ENCODE measurements around the gene SMC3. TPM values are rescaled to one million over a fixed set of nuclear protein-coding genes. Genes with fewer than 3 reads are reported as not detected.
"Not testable (repeated sequence)": the region's sequence is repeated elsewhere in the genome, so short reads cannot be mapped to it uniquely, and the experiment has no call there.

Gene SMC3
- total RNA-seq, 2 experiments from 2014 or later, result 46.8 to 48.0 TPM

GRCh38 chr10:110529596-110530011 lies 37.9 kb upstream of the SMC3 start:
- Mint-ChIP-seq H3K27me3 (no peaks in the 10 kb centered on the region), H3K27ac (no peak overlapping the region), H3K4me1 (ENCODE audit: low read depth) (peaks cover 21% of the 10 kb centered on the region), H3K9me3 (no peaks in the 10 kb centered on the region), H3K4me3 (peak overlapping the region; percentile 4), H3K36me3 (ENCODE audit: low read depth) (no peaks in the 10 kb centered on the region)
- ChIA-PET POLR2A (no interaction called here), CTCF (no interaction called here)
- H3K27ac ChIP-seq (ENCODE audit: low read depth in 1 of 2, low read length in 2 of 2), result no peak overlapping the region
- TF ChIP-seq, protein P1, sequence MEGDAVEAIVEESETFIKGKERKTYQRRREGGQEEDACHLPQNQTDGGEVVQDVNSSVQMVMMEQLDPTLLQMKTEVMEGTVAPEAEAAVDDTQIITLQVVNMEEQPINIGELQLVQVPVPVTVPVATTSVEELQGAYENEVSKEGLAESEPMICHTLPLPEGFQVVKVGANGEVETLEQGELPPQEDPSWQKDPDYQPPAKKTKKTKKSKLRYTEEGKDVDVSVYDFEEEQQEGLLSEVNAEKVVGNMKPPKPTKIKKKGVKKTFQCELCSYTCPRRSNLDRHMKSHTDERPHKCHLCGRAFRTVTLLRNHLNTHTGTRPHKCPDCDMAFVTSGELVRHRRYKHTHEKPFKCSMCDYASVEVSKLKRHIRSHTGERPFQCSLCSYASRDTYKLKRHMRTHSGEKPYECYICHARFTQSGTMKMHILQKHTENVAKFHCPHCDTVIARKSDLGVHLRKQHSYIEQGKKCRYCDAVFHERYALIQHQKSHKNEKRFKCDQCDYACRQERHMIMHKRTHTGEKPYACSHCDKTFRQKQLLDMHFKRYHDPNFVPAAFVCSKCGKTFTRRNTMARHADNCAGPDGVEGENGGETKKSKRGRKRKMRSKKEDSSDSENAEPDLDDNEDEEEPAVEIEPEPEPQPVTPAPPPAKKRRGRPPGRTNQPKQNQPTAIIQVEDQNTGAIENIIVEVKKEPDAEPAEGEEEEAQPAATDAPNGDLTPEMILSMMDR (IDR thresholded peaks at IDR 0.05), result no peak
- intact Hi-C loops (cut with DNase I, micrococcal nuclease), result no loop called here
- no peaks in the 10 kb centered on the region for H3K27me3 ChIP-seq (ENCODE audit: control insufficient read depth in 1 of 2, insufficient read depth in 2 of 2, low read length in 2 of 2)
- no peaks in the 10 kb centered on the region for H3K36me3 ChIP-seq (ENCODE audit: insufficient read depth, low read length)
- no peaks in the 10 kb centered on the region for H3K9me3 ChIP-seq (ENCODE audit: control insufficient read depth in 1 of 2, insufficient read depth in 1 of 2, low read length in 2 of 2)
- peak; percentile 24 for ATAC-seq (ENCODE audit: poor library complexity)
- peaks cover 24% of the 10 kb centered on the region for H3K4me1 ChIP-seq (ENCODE audit: insufficient read depth, low read length)
- peak in 4 of 14 experiments; percentile 7 to 74 (median 56) for DNase-seq
- H3K4me3 ChIP-seq (ENCODE audit: low read length), result no peak overlapping the region

GRCh38 chr10:110530131-110530831 lies 37.2 kb upstream of the SMC3 start:
- no peak overlapping the region for H3K27ac Mint-ChIP-seq
- CTCF ChIA-PET, result no interaction called here
- H3K4me3 ChIP-seq (ENCODE audit: low read length), result peak overlapping the region; percentile 29
- POLR2A ChIA-PET, result no interaction called here
- TF ChIP-seq, protein P1 (IDR thresholded peaks at IDR 0.05), result no peak
- no peaks in the 10 kb centered on the region for H3K36me3 ChIP-seq (ENCODE audit: insufficient read depth, low read length)
- no peaks in the 10 kb centered on the region for H3K9me3 ChIP-seq (ENCODE audit: control insufficient read depth in 1 of 2, insufficient read depth in 1 of 2, low read length in 2 of 2)
- H3K9me3 Mint-ChIP-seq, result no peaks in the 10 kb centered on the region
- peaks cover 25% of the 10 kb centered on the region for H3K4me1 ChIP-seq (ENCODE audit: insufficient read depth, low read length)
- DNase-seq (peak in 4 of 14 experiments; percentile 10 to 36 (median 26)), ATAC-seq (ENCODE audit: poor library complexity) (peak; percentile 44)
- no peaks in the 10 kb centered on the region for H3K36me3 Mint-ChIP-seq (ENCODE audit: low read depth)
- intact Hi-C loops (cut with DNase I, micrococcal nuclease), result no loop called here
- H3K27ac ChIP-seq (ENCODE audit: low read depth in 1 of 2, low read length in 2 of 2), result no peak overlapping the region
- no peak overlapping the region for H3K4me3 Mint-ChIP-seq
- no peaks in the 10 kb centered on the region for H3K27me3 ChIP-seq (ENCODE audit: control insufficient read depth in 1 of 2, insufficient read depth in 2 of 2, low read length in 2 of 2)
- H3K27me3 Mint-ChIP-seq, result no peaks in the 10 kb centered on the region
- H3K4me1 Mint-ChIP-seq (ENCODE audit: low read depth), result peaks cover 23% of the 10 kb centered on the region

GRCh38 chr10:110531687-110532086 lies 35.8 kb upstream of the SMC3 start:
- no peak for DNase-seq
- ChIA-PET CTCF (no interaction called here), POLR2A (no interaction called here)
- H3K36me3 Mint-ChIP-seq (ENCODE audit: low read depth), result no peaks in the 10 kb centered on the region
- Histone ChIP-seq H3K27me3 (ENCODE audit: control insufficient read depth in 1 of 2, insufficient read depth in 2 of 2, low read length in 2 of 2) (no peaks in the 10 kb centered on the region), H3K36me3 (ENCODE audit: insufficient read depth, low read length) (no peaks in the 10 kb centered on the region), H3K4me1 (ENCODE audit: insufficient read depth, low read length) (peaks cover 39% of the 10 kb centered on the region), H3K27ac (ENCODE audit: low read depth in 1 of 2, low read length in 2 of 2) (no peak overlapping the region), H3K4me3 (ENCODE audit: low read length) (no peak overlapping the region), H3K9me3 (ENCODE audit: control insufficient read depth in 1 of 2, insufficient read depth in 1 of 2, low read length in 2 of 2) (no peaks in the 10 kb centered on the region)
- intact Hi-C loops (cut with DNase I, micrococcal nuclease), result no loop called here
- no peaks in the 10 kb centered on the region for H3K27me3 Mint-ChIP-seq
- no peak overlapping the region for H3K4me3 Mint-ChIP-seq
- peaks cover 34% of the 10 kb centered on the region for H3K4me1 Mint-ChIP-seq (ENCODE audit: low read depth)
- TF ChIP-seq, protein P1 (IDR thresholded peaks at IDR 0.05), result no peak
- H3K27ac Mint-ChIP-seq, result no peak overlapping the region
- ATAC-seq (ENCODE audit: poor library complexity), result no peak
- no peaks in the 10 kb centered on the region for H3K9me3 Mint-ChIP-seq

GRCh38 chr10:110532628-110533027 lies 34.9 kb upstream of the SMC3 start:
- intact Hi-C loops (cut with DNase I, micrococcal nuclease); CTCF ChIA-PET; H3K27ac ChIP-seq (ENCODE audit: low read depth in 1 of 2, low read length in 2 of 2); DNase-seq; H3K27me3 Mint-ChIP-seq; H3K27me3 ChIP-seq (ENCODE audit: control insufficient read depth in 1 of 2, insufficient read depth in 2 of 2, low read length in 2 of 2); H3K4me3 ChIP-seq (ENCODE audit: low read length); H3K36me3 Mint-ChIP-seq (ENCODE audit: low read depth); H3K4me3 Mint-ChIP-seq; H3K9me3 Mint-ChIP-seq; H3K9me3 ChIP-seq (ENCODE audit: control insufficient read depth in 1 of 2, insufficient read depth in 1 of 2, low read length in 2 of 2); H3K27ac Mint-ChIP-seq; H3K36me3 ChIP-seq (ENCODE audit: insufficient read depth, low read length); ATAC-seq (ENCODE audit: poor library complexity): not testable (repeated sequence)
- POLR2A ChIA-PET, result interaction anchor here (1.1 kb wide), 1 partner anchor 227 kb away, joined by 3 read pairs; no protein-coding TSS in a partner anchor
- peaks cover 39% of the 10 kb centered on the region for H3K4me1 ChIP-seq (ENCODE audit: insufficient read depth, low read length)
- peaks cover 34% of the 10 kb centered on the region for H3K4me1 Mint-ChIP-seq (ENCODE audit: low read depth)
